AG10803 (cell line): ENCODE results near the gene CD4.

Experiments
- DNase-seq: peaks from one replicate; pipeline ENCODE4 v3.0.0; 2010; ENCODE audit warnings: low read depth
- H3K4me3 ChIP-seq: 2 replicates; pipeline ENCODE4 v1.5.1; 2011; ENCODE audit warnings: mild to moderate bottlenecking, low read length, control low read depth
- TF ChIP-seq, protein P1 (sequence below): conservative IDR thresholded peaks from 2 replicates; pipeline ENCODE4 v1.5.1; 2011; ENCODE audit warnings: mild to moderate bottlenecking, low read length, control low read depth, inconsistent platforms

Gene CD4

DNA sequence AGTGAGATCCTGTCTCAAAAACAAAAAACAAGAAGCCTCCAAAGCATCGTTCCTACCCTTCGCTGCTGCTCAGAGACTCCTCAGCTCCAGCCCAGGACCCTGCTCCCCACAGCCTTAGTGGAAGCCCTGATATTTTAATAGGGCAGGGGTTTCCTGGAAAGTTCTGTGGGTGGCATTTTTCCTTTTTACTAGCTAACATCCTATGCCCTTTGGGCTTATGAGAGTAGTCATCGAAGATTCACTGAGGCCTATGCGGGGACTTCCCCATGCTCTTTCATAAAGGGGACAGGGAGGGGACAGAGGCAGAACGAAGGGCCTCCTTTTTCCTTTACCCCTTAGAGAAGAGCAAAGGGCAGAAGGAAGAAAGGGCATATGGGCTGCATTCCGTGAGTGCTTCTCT is 8.8 kb upstream of the CD4 start:
- TF ChIP-seq, protein P1, sequence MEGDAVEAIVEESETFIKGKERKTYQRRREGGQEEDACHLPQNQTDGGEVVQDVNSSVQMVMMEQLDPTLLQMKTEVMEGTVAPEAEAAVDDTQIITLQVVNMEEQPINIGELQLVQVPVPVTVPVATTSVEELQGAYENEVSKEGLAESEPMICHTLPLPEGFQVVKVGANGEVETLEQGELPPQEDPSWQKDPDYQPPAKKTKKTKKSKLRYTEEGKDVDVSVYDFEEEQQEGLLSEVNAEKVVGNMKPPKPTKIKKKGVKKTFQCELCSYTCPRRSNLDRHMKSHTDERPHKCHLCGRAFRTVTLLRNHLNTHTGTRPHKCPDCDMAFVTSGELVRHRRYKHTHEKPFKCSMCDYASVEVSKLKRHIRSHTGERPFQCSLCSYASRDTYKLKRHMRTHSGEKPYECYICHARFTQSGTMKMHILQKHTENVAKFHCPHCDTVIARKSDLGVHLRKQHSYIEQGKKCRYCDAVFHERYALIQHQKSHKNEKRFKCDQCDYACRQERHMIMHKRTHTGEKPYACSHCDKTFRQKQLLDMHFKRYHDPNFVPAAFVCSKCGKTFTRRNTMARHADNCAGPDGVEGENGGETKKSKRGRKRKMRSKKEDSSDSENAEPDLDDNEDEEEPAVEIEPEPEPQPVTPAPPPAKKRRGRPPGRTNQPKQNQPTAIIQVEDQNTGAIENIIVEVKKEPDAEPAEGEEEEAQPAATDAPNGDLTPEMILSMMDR, result no peak
- H3K4me3 ChIP-seq, result no peak overlapping the region
- no peak for DNase-seq

DNA sequence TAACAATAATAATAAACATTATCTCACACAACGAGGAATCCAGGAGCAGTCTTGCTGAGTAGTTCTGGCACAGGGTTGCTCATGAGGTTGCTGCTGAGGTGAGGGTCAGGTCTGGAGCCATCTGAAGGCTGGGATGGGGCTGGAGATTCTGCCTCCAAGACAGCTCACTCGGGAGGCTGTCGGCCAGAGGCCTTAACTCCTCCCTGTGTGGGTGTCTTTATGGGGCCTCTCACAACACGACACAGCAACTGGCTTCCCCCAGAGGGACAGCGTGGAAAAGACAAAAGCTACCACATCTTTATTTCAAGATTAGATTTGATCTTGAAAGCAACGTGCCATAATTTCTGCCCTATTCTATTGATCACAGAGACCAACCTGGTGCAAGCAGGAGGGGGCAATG is 7.2 kb upstream of the CD4 start:
- TF ChIP-seq, protein P1, result no peak
- DNase-seq, result no peak

DNA sequence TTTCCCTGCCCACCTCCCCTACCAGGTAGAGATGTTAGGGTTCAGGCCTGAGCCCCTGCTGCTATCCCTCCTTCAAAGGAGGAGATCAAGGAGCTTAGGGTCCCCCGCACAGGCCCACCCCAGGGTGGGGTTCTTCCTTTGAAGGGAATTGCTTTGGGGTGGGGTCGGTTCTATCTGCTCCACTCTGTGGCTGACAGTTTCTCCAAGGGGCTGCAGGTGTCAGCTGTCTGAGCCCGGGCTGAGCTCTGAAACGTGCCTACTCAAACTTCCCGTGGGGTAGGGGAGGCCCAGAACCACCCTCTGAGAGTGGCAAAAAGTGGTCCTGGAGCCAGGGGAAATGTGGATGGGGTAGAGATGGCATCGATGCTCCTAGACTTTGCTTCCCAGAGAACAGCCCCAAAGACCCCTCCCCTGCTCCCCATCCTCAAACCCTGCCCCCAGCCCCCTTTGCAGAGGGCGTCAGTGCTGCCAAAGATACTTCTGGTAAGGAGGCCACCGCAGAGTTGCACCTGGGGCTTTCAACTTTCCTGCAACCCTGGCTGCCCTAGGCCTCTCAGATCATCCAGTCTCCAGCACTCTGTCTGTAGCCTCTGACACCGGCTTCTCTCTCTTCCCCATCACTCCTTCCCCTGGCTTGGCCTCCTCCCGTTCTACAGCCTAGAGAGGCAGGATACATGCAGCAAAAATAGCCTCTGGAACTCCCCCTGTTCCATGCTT is 6.3 kb upstream of the CD4 start:
- H3K4me3 ChIP-seq, result no peak overlapping the region
- DNase-seq, result no peak
- TF ChIP-seq, protein P1, result no peak

More for the DNA sequence above, 7.2 kb upstream of the CD4 start:
- no peak overlapping the region for H3K4me3 ChIP-seq

DNA sequence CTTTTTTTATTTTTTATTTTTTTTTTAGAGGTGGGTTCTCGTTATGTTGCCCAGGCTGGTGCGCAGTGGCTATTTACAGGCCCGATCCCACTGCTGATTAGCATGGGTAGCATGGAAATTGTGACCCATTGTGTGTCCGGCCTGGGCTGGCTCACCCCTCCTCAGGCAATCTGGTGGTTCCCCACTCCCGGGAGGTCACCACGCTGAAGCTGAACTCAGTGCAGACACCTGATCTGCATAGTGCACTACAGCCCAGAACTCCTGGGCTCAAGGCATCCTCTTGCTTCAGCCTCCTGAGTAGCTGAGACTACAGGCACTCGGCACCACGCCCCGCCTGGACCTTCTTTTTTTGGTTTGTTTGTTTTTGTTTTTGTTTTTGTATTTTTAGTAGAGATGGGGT is 5.5 kb upstream of the CD4 start:
- TF ChIP-seq, protein P1, result no peak
- no peak for DNase-seq
- no peak overlapping the region for H3K4me3 ChIP-seq

DNA sequence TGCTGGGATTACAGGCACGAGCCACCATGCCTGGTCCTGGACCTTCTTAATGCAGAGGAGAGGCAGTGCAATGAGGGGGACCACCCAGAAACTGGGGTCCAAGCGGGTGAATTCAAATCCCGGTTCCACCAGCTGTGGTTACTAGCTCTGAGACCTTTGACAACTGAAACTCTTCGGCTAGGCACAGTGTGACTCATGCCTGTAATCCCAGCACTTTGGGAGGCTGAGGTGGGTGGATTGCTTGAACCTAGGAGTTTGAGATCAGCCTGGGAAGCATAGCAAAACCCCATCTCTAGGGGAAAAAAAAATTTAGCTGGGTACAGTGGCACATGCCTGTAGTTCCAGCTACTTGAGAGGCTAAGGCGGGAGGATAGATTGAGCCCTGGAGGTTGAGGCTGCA is 5.0 kb upstream of the CD4 start:
- TF ChIP-seq, protein P1, result no peak

DNA sequence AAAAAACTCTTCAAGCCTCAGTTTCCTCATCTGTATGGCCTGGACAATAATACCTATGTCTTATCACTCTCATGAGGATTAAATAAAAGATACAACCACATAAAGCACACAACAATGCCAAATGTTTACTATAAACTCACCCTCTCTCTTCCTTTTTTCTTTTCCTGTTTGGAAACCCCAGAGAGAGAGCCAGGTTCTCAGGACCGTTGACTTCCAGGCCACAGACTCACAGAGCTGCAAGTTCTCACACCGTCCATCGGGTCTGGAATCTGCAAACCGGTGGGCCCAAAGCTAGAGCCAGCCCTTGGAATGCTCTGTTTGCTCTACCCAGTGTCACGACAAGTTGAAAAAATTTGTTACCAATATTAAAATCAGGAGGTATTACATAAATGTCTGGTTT is 4.6 kb upstream of the CD4 start:
- H3K4me3 ChIP-seq, result no peak overlapping the region
- TF ChIP-seq, protein P1, result no peak
- no peak for DNase-seq

More for the DNA sequence above, 5.0 kb upstream of the CD4 start:
- DNase-seq, result no peak
- no peak overlapping the region for H3K4me3 ChIP-seq

DNA sequence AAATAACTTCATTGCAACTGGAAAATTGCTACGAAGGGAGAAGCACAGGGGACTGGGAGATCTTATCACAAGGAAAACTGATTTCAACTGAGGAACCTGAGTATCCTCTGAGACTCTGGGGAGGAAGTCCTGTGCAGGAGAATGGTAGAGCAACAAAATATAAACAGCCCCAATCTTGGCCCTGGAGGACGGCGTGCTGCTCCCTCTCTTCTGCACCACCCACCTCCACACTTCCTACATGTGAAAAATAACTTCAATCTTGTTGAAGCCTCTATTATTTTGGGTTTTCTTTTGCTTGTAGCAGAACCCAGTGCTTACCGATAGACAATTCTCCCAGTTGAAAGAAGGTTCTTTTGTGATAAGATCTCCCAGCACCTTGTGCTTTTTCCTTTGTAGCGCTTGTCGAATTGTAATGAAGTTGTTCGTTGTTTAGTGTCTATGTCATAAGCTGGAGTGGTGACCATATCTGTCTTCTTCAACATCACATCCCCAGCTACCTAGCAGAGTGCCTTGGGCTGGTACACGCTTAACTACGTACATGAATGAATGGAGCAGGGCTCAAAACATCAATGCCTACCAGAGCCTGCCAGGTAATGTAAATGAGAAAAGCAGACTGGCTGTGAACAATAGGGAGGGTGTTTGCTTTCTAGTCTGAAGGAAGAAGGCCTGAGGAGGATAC is 2.8 kb upstream of the CD4 start:
- TF ChIP-seq, protein P1, result no peak
- no peak for DNase-seq
- H3K4me3 ChIP-seq, result no peak overlapping the region
